ENCODE data around the gene CD27.
"Not testable (repeated sequence)": the region's sequence is repeated elsewhere in the genome, so short reads cannot be mapped to it uniquely, and the experiment has no call there.

Gene CD27

GRCh38 chr12:6466184-6466573, 21.4 kb downstream of the CD27 start:
- no peak overlapping the region for H3K4me3 ChIP-seq (ENCODE audit: control insufficient read depth, low read depth, low read length)

GRCh38 chr12:6466751-6467150, 22.0 kb downstream of the CD27 start:
- not testable (repeated sequence) for DNase-seq (ENCODE audit: low read depth); H3K4me3 ChIP-seq (ENCODE audit: control insufficient read depth, low read depth, low read length)

More at GRCh38 chr12:6466184-6466573, 21.4 kb downstream of the CD27 start:
- TF ChIP-seq CTCF (IDR thresholded peaks at IDR 0.05; ENCODE audit: control insufficient read depth, insufficient read depth, low read depth, low read length, missing control alignments), result no peak
- DNase-seq (ENCODE audit: low read depth), result no peak

DNA sequence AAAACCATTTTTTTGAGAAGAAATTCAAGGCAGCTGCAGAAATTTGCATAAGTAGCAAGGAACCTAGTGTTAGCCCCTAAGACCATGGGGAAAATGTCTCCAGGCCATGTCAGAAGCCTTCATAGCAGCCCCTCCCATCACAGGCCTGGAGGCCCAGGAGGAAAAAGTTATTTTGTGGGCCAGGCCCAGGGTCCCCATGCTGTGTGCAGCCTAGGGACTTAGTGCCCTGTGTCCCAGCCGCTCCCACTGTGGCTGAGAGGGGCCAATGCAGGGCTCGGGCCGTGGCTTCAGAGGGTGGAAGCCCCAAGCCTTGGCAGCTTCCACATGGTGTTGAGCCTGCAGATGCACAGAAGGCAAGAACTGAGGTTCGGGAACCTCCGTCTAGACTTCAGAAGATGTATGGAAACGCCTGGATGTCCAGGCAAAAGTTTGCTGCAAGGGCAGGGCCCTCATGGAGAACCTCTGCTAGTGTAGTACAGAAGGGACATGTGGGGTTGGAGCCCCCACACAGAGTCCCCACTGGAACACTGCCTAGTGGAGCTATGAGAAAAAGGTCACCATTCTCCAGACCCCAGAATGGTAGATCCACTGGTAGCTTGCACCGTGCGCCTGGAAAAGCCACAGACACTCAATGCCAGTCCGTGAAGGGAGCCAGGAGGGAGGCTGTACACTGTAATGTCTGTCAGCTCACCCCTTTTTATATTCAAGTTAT, 23.0 kb downstream of the CD27 start:
- not testable (repeated sequence) for H3K4me3 ChIP-seq (ENCODE audit: control insufficient read depth, low read depth, low read length); DNase-seq (ENCODE audit: low read depth)

DNA sequence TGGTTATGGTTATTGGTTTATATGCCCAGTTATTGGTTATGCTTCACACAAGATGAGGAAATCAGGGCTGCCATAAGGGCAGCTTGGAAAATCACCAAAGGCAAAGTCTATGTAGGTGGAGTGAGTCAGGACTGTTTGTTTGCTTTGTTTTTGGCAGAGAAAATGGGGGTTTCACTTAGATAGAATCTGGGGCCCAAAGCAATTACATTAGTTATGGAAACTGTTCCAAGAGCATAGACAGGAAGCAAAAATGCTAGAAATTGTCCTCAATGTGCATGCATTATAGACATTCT, 23.5 kb downstream of the CD27 start:
- DNase-seq (ENCODE audit: low read depth), result no peak
- TF ChIP-seq CTCF (IDR thresholded peaks at IDR 0.05; ENCODE audit: control insufficient read depth, insufficient read depth, low read depth, low read length, missing control alignments), result no peak

DNA sequence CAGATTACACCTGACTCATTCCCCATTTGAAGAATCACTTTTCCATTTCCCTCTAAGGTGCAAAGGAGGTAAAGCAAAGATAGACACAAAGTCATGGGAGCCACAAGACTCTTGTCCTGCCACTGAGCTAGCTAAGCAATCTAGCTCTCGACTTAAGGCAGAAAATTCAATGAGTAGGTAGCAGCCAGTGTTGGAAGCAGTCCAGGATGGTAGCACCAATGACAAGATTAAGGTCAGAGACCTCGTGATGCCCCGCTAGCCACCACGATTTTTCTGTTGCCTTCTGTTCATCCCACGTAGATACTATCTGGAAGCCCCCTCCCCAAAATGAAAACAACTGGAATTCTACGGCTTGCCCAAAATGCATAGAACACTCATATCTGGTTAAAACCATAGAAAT, 24.3 kb downstream of the CD27 start:
- H3K4me3 ChIP-seq (ENCODE audit: control insufficient read depth, low read depth, low read length), result no peak overlapping the region
- TF ChIP-seq CTCF (IDR thresholded peaks at IDR 0.05; ENCODE audit: control insufficient read depth, insufficient read depth, low read depth, low read length, missing control alignments), result no peak
- DNase-seq (ENCODE audit: low read depth), result no peak

More for the DNA sequence above, 23.5 kb downstream of the CD27 start:
- H3K4me3 ChIP-seq (ENCODE audit: control insufficient read depth, low read depth, low read length), result no peak overlapping the region

GRCh38 chr12:6469609-6470374, 25.0 kb downstream of the CD27 start:
- no peak for DNase-seq (ENCODE audit: low read depth)
- H3K4me3 ChIP-seq (ENCODE audit: control insufficient read depth, low read depth, low read length), result peak overlapping the region; percentile 79
- TF ChIP-seq CTCF (IDR thresholded peaks at IDR 0.05; ENCODE audit: control insufficient read depth, insufficient read depth, low read depth, low read length, missing control alignments), result no peak

DNA sequence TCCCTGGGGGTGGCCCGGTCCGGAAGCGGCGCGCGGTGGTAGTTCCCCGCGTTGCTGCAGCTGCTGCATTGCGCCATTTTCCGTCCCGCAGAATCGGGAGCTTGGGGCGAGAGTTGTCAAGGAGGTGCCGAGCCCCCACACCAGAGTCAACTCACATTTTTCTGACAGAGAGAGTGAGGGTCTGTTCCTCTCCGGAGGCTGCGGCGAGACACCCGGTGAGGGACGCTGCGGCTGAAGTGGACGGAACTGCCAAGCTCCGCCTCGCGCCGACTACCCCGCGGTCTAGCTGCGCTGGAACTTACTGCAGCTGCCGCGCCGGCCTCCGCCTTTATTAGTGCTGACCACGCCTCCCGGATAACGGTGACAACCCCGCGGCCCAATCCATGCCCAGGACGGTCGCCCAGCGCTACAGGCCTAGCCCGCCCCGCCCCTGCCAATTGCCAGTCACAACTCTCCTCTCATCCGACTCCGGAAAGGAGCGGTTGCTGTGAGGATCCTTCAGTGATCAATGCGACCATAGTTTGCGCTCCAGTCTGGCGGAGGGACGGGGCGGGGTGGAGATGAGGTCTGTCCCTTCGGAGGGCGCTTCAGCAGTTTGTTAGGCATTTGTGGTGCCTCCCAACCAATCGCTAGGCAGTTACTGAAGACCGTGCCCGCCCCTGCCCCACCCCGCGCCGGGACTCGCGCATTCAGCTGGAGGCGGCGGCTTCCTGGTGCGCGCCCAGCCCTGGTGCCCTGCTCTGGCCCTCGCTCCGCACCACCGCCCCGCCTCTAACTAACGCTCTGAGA, 25.8 kb downstream of the CD27 start, which contains the start of gene VAMP1:
Gene VAMP1 (minus strand): TSS at position 303 of the 789 bp plus-strand sequence. CDS start 146 bp downstream, at position 157.
- H3K4me3 ChIP-seq (ENCODE audit: control insufficient read depth, low read depth, low read length), result peak within 1 kb of the TSS; percentile 79
- peak; percentile 80 for DNase-seq (ENCODE audit: low read depth)
- TF ChIP-seq CTCF (IDR thresholded peaks at IDR 0.05; ENCODE audit: control insufficient read depth, insufficient read depth, low read depth, low read length, missing control alignments), result no peak
